ENCODE measurements around the gene SMIM30.
"Not testable (repeated sequence)": the region's sequence is repeated elsewhere in the genome, so short reads cannot be mapped to it uniquely, and the experiment has no call there.

Gene SMIM30, protein sequence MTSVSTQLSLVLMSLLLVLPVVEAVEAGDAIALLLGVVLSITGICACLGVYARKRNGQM

DNA sequence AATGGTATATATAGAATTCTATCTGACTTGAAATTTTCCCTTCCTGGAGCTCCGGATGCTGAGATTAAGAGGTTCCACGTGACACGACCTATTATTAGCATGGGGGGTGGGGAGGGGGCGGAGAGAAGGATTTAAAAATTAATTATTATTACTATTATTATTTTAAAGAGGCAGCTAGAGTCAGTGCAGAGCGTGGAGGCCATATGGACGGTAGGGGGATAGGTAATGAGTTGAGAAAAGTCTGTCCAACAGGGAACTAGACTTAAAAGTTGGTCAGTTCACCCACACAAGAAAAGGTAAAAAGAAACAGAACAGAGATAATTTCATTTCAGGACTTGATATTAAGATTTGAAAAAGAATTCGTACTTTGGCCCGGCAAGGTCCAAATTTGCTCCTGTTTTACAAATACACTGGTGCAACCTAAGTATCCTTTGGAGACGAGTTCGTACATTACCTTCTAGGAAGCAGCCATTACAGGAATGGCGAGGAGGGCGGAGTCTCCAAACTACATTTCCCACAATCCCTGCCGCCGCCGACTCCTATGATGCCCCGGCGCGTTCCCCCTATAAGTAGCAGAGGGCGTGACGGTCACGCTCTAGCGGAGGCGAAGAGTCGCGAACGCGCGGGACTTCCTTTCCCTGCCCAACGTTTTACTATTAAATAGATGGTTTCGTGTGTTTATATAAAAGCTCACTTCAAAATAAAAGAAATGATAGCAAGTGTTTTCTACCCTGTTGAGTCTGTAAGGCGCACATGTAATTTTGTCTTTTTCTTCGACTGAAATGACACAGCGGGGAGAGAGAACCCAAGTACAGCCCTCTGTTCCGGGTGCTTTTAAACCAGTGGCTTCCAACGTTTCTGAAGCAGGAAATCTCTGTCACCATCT lies at the start of gene SMIM30:
Gene SMIM30, minus strand, starts transcription at position 481 of the 886 bp plus-strand sequence. CDS start 976 bp downstream, outside the sequence.
- DNase-seq = peak; percentile 10 to 90 (median 82)

- DNase-seq = not testable (repeated sequence)
Measured at GRCh38 chr7:113166176-113166575, 47.8 kb upstream of the SMIM30 start.

DNA sequence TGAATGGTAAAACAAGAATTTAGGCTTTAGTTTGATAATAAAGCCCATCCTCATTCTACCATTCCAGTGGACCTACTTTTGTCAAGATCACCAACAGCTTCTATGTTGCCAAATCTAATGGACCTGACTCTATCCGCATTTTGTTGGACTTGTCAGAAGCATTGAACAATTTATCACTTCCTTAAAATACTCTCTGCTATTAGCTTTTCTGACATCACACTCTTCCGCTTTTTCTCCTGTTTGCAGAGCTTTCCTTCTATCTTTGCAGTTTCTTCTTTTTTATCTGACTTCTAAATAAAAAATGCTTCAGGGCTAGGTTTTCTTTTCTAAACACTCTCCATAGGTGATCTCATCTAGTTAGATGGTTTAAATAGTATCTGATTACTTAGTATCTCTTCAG lies 42.7 kb upstream of the SMIM30 start:
- no peak for DNase-seq

GRCh38 chr7:113159746-113160339 lies 41.5 kb upstream of the SMIM30 start:
- DNase-seq = no peak

GRCh38 chr7:113158756-113159155 lies 40.4 kb upstream of the SMIM30 start:
- DNase-seq = no peak

GRCh38 chr7:113154117-113154516 lies 35.8 kb upstream of the SMIM30 start:
- DNase-seq = no peak

GRCh38 chr7:113144817-113145216 lies 26.5 kb upstream of the SMIM30 start:
- DNase-seq = no peak

- DNase-seq = no peak
Measured at GRCh38 chr7:113143486-113144257, 25.3 kb upstream of the SMIM30 start.

DNA sequence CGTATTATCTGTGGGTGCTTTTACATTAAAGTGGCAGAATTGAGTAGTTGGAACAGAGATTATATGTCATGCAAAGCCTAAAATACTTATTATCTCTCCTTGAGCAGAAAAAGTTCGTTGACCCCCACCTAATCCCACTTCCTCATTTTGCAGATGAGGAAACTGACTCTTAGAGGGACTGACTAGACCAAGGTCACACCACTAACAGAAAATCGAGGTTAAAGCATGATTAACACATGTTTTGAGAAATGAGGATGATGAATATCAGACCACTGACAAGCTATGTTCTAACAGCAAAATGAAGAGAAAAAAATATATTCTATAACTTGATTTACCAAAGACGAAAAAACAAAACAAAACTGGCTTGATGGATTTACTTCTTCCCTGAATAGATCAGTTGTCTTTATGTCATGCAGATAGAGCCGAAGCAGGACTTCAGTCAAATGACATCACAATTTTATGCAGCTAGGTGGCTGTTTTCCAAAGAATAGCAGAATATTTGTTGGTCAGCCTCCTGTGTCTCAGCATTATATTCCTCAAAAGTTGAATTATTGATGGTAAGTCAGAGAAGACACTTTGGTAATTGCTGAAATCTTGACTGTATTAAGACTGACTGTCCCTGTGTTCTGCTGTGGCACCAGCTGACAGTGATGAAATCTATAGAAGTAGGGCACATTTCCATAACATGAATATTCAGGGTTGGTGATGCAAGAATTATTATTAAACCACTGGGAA lies 24.2 kb upstream of the SMIM30 start:
- DNase-seq = no peak

DNA sequence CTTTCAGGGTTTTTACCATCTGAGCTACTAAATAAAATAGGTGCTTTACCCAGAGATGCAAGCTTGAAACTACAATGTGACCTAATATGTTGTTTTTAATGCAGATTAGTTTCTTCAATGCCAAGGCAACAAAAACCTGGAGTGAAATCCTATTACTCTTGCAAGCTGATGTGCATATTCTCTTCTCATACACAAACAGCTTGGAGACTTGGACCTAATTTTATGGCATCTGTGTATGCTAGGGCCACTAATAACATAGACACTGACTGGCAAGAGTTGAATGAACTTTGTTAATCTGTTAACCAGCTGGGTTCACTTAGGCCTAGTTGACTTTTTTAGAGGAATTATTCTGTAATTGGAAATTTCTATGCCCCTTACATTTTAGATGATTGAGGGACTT lies 23.4 kb upstream of the SMIM30 start:
- DNase-seq = no peak

DNA sequence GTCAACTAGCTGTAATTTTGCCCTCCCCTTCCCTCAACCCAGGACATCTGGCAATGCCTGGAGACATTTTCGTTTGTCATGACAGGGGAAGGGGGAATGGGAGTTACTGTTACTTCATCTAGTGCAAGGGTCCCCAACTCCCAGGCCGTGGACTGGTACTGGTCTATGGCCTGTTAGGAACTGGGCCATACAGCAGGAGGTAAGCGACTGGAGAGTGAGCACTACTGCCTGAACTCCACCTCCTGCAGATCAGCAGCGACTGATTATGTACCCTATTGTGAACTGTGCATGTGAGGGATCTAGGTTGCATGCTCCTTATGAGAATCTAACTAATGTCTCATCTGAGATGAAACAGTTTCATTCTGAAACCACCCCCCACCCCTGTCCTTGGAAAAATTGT lies 22.6 kb upstream of the SMIM30 start:
- DNase-seq = no peak

DNA sequence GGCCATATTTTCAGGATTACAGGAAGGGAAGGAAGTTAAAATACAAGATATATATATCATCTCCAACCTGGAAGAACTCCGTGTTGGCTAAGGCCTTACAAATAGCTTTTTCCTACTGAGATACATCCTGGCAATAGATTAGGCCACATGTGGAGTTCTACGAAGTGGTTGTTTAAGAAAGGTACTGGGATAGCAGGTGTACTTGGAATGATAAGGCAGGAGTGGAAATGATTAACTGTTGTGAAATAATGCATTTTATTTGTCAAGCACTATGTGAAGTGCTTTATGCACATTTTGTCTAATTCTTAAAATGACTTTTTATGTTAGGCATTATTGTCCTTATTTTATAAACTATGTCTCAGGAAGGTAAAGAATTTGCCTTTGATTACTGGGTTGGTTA lies 18.9 kb upstream of the SMIM30 start:
- DNase-seq = no peak

DNA sequence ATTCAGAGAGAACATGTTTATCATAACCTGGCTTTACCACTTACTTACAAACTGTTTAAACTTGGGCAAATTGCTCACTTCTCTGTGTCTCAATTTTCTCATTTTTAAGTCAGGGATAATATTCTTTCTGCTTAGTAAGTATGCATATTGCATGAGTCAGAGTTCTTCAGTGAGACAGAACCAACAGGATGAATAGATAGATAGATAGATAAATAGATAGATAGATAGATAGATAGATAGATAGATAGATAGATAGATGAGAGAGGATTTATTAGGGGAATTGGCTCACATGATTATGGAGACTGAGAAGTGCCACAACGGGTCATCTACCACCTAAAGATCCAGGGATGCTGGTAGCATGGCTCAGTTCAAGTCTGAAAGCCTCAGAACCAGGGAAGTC lies 15.7 kb upstream of the SMIM30 start:
- no peak for DNase-seq

- no peak for DNase-seq
Measured at GRCh38 chr7:113131367-113131766, 13.0 kb upstream of the SMIM30 start.

- DNase-seq = no peak
Measured at GRCh38 chr7:113128031-113128430, 9.7 kb upstream of the SMIM30 start.

DNA sequence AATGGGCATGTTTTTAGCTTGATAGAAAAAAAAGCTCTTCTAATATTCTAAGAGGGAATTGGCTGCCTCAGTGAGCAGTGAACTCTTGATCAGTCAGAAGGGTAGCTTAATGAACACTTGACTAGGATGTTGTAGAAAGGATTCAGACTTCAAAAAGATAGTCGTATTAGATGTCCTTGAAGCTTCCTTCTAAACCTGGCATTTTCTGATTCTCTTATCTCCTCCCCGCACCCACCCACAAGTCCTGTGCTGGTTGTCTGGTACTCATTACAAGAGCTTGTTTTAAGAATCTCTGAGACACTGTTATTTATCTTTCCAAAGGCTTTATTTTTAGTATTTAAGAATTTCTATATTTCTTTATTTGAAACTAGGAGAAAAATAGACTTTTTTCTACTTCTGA lies 7.4 kb upstream of the SMIM30 start:
- DNase-seq = no peak

- no peak for DNase-seq
Measured at GRCh38 chr7:113122744-113123143, 4.4 kb upstream of the SMIM30 start.

GRCh38 chr7:113120647-113121046 lies 2.3 kb upstream of the SMIM30 start:
- DNase-seq = no peak

DNA sequence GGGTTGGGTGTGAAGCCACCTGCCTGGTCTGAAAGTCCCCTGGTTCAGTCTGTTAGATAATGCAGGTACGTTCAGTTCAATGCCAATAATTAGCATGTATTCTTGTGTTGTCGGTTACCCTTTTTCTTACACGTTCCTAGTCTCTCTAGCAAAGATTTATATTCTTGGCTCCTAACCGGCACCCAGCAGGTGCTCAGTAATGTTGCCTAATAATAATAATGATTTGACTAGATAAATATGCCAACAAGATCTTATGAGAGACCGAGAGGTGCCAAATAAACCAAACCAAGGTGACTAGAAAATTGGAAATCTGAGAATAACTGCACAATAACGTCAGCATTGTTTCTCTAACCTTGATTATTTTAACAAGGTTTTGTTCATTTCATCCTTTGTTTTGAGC lies 1.1 kb upstream of the SMIM30 start:
- no peak for DNase-seq

DNA sequence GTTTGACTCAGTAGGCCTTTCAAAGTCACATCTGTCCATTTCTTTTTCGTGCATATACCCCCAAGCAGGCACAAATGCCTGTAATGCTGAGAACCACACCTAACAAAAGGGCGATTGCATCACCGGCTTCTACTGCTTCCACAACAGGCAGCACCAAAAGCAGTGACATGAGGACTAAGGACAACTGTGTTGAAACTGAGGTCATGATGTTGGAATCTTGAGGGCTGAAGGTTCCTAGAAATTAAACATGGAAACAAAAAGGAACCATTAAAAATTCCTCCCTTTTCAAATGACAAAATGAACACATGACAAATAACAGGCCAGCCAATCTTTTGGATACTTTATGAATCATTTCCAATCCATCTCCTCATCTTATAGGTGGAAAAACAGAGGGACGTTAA lies 980 bp downstream of the SMIM30 start:
- DNase-seq = not testable (repeated sequence)

DNA sequence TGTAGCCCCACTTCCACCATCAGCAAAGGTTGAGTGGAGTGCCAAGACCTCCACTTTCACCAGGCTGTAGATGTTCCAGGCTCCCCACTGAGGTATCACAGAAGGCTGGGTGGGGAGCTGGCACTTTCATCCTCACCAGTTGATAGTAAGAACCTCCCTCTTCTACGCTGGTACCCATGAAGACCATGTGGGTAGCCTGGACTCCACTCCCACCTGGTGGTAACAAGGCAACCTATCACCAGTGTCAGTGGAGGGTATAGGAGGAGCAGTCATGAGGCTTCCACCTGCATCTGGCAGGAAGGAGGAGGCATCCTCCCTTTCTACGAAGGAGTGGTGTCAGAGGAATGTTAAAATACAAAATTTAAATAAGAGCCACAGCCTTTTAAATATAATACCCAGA lies 4.4 kb downstream of the SMIM30 start:
- DNase-seq = no peak

DNA sequence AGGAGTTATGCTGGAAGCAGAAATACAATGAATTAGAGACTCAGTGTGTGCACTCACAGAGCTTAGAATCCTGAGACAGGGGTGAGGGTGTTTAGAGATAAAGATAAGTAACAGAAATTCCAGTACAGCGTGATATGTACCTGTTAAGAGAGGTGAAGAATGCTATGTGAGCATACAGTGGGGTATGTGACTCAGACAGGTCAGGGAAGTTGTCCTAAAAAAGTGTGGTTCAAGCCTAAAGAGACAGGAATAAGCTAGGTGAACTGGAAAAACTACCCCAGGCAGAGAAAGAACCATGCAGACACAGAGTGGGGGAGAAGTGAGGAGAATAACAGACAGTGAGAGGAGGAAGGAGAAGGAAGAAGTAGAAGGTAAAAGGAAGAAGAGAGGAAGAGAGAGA lies 8.6 kb downstream of the SMIM30 start:
- no peak for DNase-seq
